GM12878 (cell line): ENCODE measurements around the gene NAT14. TPM values are rescaled to one million over a fixed set of nuclear protein-coding genes. Genes with fewer than 3 reads are reported as not detected.

Experiments
- ATAC-seq: fragments of 200-7000 bp; cut with Tn5 transposase; 3 replicates; pipeline ENCODE4 v1.9.1; 2020; ENCODE audit warnings: mild to moderate bottlenecking, moderate library complexity
- BruUV-seq: library from RNA; stranded (reverse); fragments of 400-500 nt; replicated peaks from 2 replicates; lab custom pipeline; 2021; lab: Mats Ljungman, UMichigan
- CTCF ChIA-PET: fragments of 300-600 bp; sonication (Branson Sonifier 250); formaldehyde crosslinking; extraction: SDS; loops from one replicate; lab custom pipeline; 2021; ENCODE audit warnings: inconsistent platforms; lab: Yijun Ruan, JAX
- POLR2A ChIA-PET: fragments of 350-600 bp; formaldehyde crosslinking; extraction: SDS; loops from one replicate; lab custom pipeline; 2021; ENCODE audit warnings: inconsistent platforms; lab: Charles Lee
- RAD21 ChIA-PET: fragments of 300-600 bp; sonication (Branson Sonifier 250); formaldehyde crosslinking; loops from one replicate; lab custom pipeline; 2023; ENCODE audit warnings: antibody characterized with exemption; ENCODE audit not compliant: unreplicated experiment; lab: Charles Lee
- SMC1A ChIA-PET: fragments of 300-600 bp; sonication (Branson Sonifier 250); formaldehyde crosslinking; loops from one replicate; lab custom pipeline; 2023; ENCODE audit not compliant: unreplicated experiment, uncharacterized antibody; lab: Charles Lee
- DNase-seq: peaks from one replicate; pipeline ENCODE4 v3.0.0-alpha.2; 2011; ENCODE audit warnings: low read depth, low spot score
- FAIRE-seq: peaks from 3 replicates; lab custom pipeline; 2011; peaks lifted over from hg19 to GRCh38; lab: Jason Lieb, UNC
- H2AFZ ChIP-seq: 2 replicates; pipeline ENCODE4 v1.6.0; 2011; ENCODE audit warnings: low read depth, low read length, control low read depth; ENCODE audit not compliant: control insufficient read depth
- H3K27ac ChIP-seq: 2 replicates; pipeline ENCODE4 v1.5.1; 2011; ENCODE audit warnings: control low read depth; ENCODE audit not compliant: control insufficient read depth, insufficient read depth
- H3K27me3 ChIP-seq, 2 experiments: replicated peaks in 1 of 2; 2 replicates each; pipeline versions ENCODE4 v1.6.0 to v1.6.1; 2011; ENCODE audit warnings: low read length in 1 of 2; ENCODE audit not compliant: control insufficient read depth in 2 of 2, insufficient read depth in 2 of 2
- H3K36me3 ChIP-seq, 2 experiments: 2 replicates each; pipeline ENCODE4 v1.5.1; 2011; ENCODE audit warnings: low read length in 1 of 2; ENCODE audit not compliant: control insufficient read depth in 2 of 2, insufficient read depth in 2 of 2
- H3K4me1 ChIP-seq: 2 replicates; pipeline ENCODE4 v1.6.1; 2011; ENCODE audit warnings: mild to moderate bottlenecking, low read length, moderate library complexity, mixed read lengths; ENCODE audit not compliant: control insufficient read depth, insufficient read depth
- H3K4me2 ChIP-seq: 2 replicates; pipeline ENCODE4 v1.6.0; 2011; ENCODE audit warnings: control low read depth; ENCODE audit not compliant: control insufficient read depth, insufficient read depth
- H3K4me3 ChIP-seq: fragments of 200-600 bp; sonication (generic); 2 replicates; pipeline ENCODE4 v1.5.1; 2016
- H3K79me2 ChIP-seq: 2 replicates; pipeline ENCODE4 v1.6.0; 2011; ENCODE audit warnings: low read length; ENCODE audit not compliant: control insufficient read depth, insufficient read depth
- H3K9ac ChIP-seq: 2 replicates; pipeline ENCODE4 v1.8.0; 2011; ENCODE audit warnings: low read length, control low read depth, mixed read lengths; ENCODE audit not compliant: control insufficient read depth, insufficient read depth
- H3K9me3 ChIP-seq: replicated peaks from 3 replicates; pipeline ENCODE4 v1.5.1; 2011; ENCODE audit warnings: mild to moderate bottlenecking, low read length; ENCODE audit not compliant: control insufficient read depth, insufficient read depth
- H4K20me1 ChIP-seq: 2 replicates; pipeline ENCODE4 v1.6.0; 2011; ENCODE audit not compliant: control insufficient read depth, insufficient read depth
- CEBPZ ChIP-seq: fragments of 150-350 bp; IDR thresholded peaks from 2 replicates; pipeline ENCODE4 v1.6.1; 2016; ENCODE audit warnings: low read depth, low read length
- E4F1 ChIP-seq: fragments of 450-650 bp; IDR thresholded peaks from 2 replicates; pipeline ENCODE4 v1.6.1; 2018; ENCODE audit warnings: borderline replicate concordance, mild to moderate bottlenecking; ENCODE audit not compliant: partially characterized antibody
- HDGF ChIP-seq: fragments of 450-650 bp; IDR thresholded peaks from 2 replicates; pipeline ENCODE4 v1.6.1; 2016; ENCODE audit warnings: antibody characterized with exemption
- RELB ChIP-seq: fragments of 450-650 bp; IDR thresholded peaks from 2 replicates; pipeline ENCODE4 v1.6.1; 2017; ENCODE audit warnings: low read depth, mild to moderate bottlenecking, moderate library complexity
- SIN3A ChIP-seq: IDR thresholded peaks from 2 replicates; pipeline ENCODE4 v1.6.1; 2012; ENCODE audit warnings: low read depth, low read length, improper control_type of control experiment
- ZNF274 ChIP-seq: IDR thresholded peaks from one replicate; pipeline ENCODE4 v1.8.0; 2011; ENCODE audit not compliant: insufficient read length, insufficient read depth
- WGBS: methylation state at CpG from one replicate; pipeline ENCODE4 v1.1.6; 2016; ENCODE audit warnings: low lambda C conversion rate; ENCODE audit not compliant: insufficient replicate concordance, insufficient coverage; ENCODE audit errors: missing lambda C conversion rate; 5-methylcytosine and 5-hydroxymethylcytosine counted together
- in situ Hi-C: fragments of 300-500 bp; cut with MboI; formaldehyde crosslinking; loops from 9 replicates; pipeline ENCODE4 v1.14.3; 2018; ENCODE audit warnings: mixed read lengths
- intact Hi-C: fragments of 100-400 bp; cut with micrococcal nuclease; formaldehyde crosslinking; loops from one replicate; pipeline ENCODE4 v1.14.2; 2022; ENCODE audit not compliant: unreplicated experiment
- polyA plus RNA-seq, 11 experiments: library from polyadenylated mRNA; depleted of rRNA in 4 of 11; unstranded in 6 of 11; stranded (reverse) in 5 of 11; fragments of >200 nt; fragmentation: Nextera tagmentation in 4 of 11; fragmentation: Illumina TruSeq in 1 of 11; extraction: Ambion mirVana in 4 of 11; extraction: Trizol in 1 of 11; gene quantifications; 1 replicate in 1 of 11; 2 replicates in 10 of 11; pipeline versions ENCODE4 v1.2.1 to v1.2.3, GENCODE V29; 2011 to 2016; ENCODE audit warnings: inconsistent platforms in 2 of 11, missing spikeins in 2 of 11, low read depth in 1 of 11
- total RNA-seq, 4 experiments: library from RNA; depleted of rRNA in 3 of 4; stranded (reverse); fragments of >200 nt in 3 of 4; fragmentation: Illumina TruSeq in 1 of 4; extraction: Trizol in 1 of 4; gene quantifications; 2 replicates each; pipeline versions ENCODE4 v1.2.1 to v1.2.3, GENCODE V29; 2013 to 2021

The NAT14 gene
- total and polyA plus RNA-seq, 10 of the 15 experiments (the other 5 are each of a cell fraction or from before 2014, with no cell fraction given), result 0.87 to 23.6 (median 9.7) TPM

GRCh38 chr19:55461259-55461973 lies 23.6 kb upstream of the NAT14 start, which contains the start of gene ISOC2 (continued):
- peak; percentile 92 for TF ChIP-seq CEBPZ

GRCh38 chr19:55461974-55462626 lies 22.9 kb upstream of the NAT14 start:
- ChIA-PET SMC1A (interaction anchor here (0.6 to 1.1 kb wide), 7 partner anchors 14 to 186 kb away, joined by 3 to 5 read pairs (median 3); partner anchors contain the start of genes NAT14 and ZNF628), RAD21 (interaction anchor here (0.6 to 1.0 kb wide), 11 partner anchors 14 to 843 kb away, joined by 3 to 12 read pairs (median 3); partner anchors contain the start of genes NAT14 and ZNF628), POLR2A (interaction anchor here (0.5 to 1.1 kb wide), 9 partner anchors 15 to 495 kb away, joined by 3 to 14 read pairs (median 3); partner anchors contain the start of genes FIZ1, KMT5C, UBE2S and ZNF628), CTCF (interaction anchor here (0.6 to 2.5 kb wide), 7 partner anchors 13 to 303 kb away, joined by 3 to 33 read pairs (median 3); partner anchors contain the start of gene NAT14)
- ATAC-seq (no peak), FAIRE-seq (no peak), DNase-seq (no peak)
- intact Hi-C loops (no loop called here), in situ Hi-C loops (no loop called here)
- WGBS, result 10% methylated on average over 26 of the region's 27 CpGs
- TSS peak; percentile 94 for BruUV-seq
- Histone ChIP-seq H3K4me1 (no peaks in the 10 kb centered on the region), H3K36me3 (no peaks in the 10 kb centered on the region; a peak in 1 of 4 replicates), H3K4me3 (peak overlapping the region; percentile 77), H3K27ac (peak overlapping the region; percentile 59), H3K9ac (peak overlapping the region; percentile 74), H3K4me2 (peak overlapping the region; percentile 75), H2AFZ (peak overlapping the region; percentile 95), H4K20me1 (no peaks in the 10 kb centered on the region; the same call in 1 of the 2 replicates), H3K79me2 (peaks cover 9% of the 10 kb centered on the region), H3K9me3 (no peaks in the 10 kb centered on the region), H3K27me3 (no peaks in the 10 kb centered on the region)
- TF ChIP-seq HDGF, result no peak
- TF ChIP-seq SIN3A, result no peak
- TF ChIP-seq ZNF274, result no peak
- no peak; the same call in 1 of the 2 replicates for TF ChIP-seq RELB
- TF ChIP-seq E4F1, result no peak
